Measurements from ENCODE around the gene PRDM11.

DNA sequence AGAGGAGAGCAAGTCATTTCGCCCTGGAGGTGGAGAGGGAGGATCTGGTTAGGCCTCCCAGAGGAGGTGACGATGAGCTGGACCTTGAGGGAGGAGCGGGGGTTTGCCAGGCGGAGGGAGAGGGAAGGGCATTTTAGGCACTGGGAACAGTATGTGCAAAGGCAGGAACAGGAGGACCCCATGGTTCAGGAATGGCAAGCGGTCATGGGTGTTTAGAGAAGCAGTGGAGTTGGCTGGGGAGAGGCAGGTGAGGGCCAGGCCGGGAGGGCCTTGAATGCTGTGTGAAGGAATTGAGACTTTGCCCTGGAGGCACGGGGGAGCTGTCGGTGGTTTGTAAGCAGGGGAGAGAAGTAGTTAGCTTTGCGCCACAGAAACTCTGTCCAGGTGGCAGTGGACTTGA is 10.3 kb downstream of the PRDM11 start:
- TF ChIP-seq POLR2A (IDR thresholded peaks at IDR 0.05; ENCODE audit: low read depth, low read length), result no peak
- TF ChIP-seq, protein P1, sequence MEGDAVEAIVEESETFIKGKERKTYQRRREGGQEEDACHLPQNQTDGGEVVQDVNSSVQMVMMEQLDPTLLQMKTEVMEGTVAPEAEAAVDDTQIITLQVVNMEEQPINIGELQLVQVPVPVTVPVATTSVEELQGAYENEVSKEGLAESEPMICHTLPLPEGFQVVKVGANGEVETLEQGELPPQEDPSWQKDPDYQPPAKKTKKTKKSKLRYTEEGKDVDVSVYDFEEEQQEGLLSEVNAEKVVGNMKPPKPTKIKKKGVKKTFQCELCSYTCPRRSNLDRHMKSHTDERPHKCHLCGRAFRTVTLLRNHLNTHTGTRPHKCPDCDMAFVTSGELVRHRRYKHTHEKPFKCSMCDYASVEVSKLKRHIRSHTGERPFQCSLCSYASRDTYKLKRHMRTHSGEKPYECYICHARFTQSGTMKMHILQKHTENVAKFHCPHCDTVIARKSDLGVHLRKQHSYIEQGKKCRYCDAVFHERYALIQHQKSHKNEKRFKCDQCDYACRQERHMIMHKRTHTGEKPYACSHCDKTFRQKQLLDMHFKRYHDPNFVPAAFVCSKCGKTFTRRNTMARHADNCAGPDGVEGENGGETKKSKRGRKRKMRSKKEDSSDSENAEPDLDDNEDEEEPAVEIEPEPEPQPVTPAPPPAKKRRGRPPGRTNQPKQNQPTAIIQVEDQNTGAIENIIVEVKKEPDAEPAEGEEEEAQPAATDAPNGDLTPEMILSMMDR (conservative IDR thresholded peaks at IDR 0.05; ENCODE audit: low read depth, low read length), result no peak
